Mesothelial cell of epicardium (in vitro differentiated cells): ENCODE measurements around the gene SPEF1. TPM values are rescaled to one million over a fixed set of nuclear protein-coding genes. Genes with fewer than 3 reads are reported as not detected.

Source experiments
- DNase-seq, 2 experiments: peaks; one replicate each; pipeline ENCODE4 v3.0.0; 2021; ENCODE audit warnings: low spot score in 2 of 2; ENCODE audit not compliant: unreplicated experiment in 2 of 2
- H3K27ac Mint-ChIP-seq: 2 replicates; pipeline ENCODE4 v1.8.0; 2021; ENCODE audit warnings: mixed read lengths
- H3K27me3 Mint-ChIP-seq: 2 replicates; pipeline ENCODE4 v1.8.0; 2021; ENCODE audit warnings: low read depth, mixed read lengths
- H3K36me3 Mint-ChIP-seq: 2 replicates; pipeline ENCODE4 v1.8.0; 2021; ENCODE audit warnings: mixed read lengths
- H3K4me1 Mint-ChIP-seq: 2 replicates; pipeline ENCODE4 v1.8.0; 2021; ENCODE audit warnings: mixed read lengths
- H3K4me3 Mint-ChIP-seq: 2 replicates; pipeline ENCODE4 v1.8.0; 2021; ENCODE audit warnings: mild to moderate bottlenecking, moderate library complexity, mixed read lengths
- H3K9me3 Mint-ChIP-seq: 2 replicates; pipeline ENCODE4 v1.8.0; 2021; ENCODE audit warnings: mixed read lengths
- total RNA-seq: library from RNA; stranded (reverse); gene quantifications from 3 replicates; pipeline ENCODE4 v1.2.1, GENCODE V29; 2021
- TF ChIP-seq, protein P1 (sequence below): fragments of 200-600 bp; sonication (generic); IDR thresholded peaks from one replicate; pipeline ENCODE4 v1.5.0; 2021; ENCODE audit warnings: antibody characterized with exemption; ENCODE audit not compliant: unreplicated experiment

The SPEF1 gene
- total RNA-seq, 1 donor from 2014 or later: 0.40 TPM

DNA sequence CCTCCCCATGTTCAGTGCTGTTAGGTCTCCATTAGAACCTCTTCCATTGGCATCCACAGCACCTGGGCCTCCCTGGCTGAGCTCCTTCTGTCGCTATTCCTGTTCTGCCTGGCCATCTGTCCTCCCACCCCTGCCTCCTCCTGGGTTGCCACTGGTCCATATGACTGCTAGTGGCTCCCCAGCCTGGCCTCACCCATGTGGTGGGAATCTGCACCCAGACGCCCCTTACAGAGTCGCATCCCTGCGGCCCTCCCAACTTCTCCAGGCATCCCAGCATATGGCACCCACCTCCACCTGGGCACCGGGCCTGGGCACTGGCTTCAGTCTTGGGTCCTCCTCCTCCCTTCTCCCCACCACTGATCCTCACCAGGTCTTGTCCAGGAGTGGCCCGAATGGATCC, 22.6 kb upstream of the SPEF1 start:
- Mint-ChIP-seq H3K9me3 (no peaks in the 10 kb centered on the region), H3K27ac (no peak overlapping the region), H3K27me3 (no peaks in the 10 kb centered on the region), H3K4me1 (peaks cover 34% of the 10 kb centered on the region), H3K4me3 (no peak overlapping the region), H3K36me3 (peaks cover 20% of the 10 kb centered on the region)
- TF ChIP-seq, protein P1, sequence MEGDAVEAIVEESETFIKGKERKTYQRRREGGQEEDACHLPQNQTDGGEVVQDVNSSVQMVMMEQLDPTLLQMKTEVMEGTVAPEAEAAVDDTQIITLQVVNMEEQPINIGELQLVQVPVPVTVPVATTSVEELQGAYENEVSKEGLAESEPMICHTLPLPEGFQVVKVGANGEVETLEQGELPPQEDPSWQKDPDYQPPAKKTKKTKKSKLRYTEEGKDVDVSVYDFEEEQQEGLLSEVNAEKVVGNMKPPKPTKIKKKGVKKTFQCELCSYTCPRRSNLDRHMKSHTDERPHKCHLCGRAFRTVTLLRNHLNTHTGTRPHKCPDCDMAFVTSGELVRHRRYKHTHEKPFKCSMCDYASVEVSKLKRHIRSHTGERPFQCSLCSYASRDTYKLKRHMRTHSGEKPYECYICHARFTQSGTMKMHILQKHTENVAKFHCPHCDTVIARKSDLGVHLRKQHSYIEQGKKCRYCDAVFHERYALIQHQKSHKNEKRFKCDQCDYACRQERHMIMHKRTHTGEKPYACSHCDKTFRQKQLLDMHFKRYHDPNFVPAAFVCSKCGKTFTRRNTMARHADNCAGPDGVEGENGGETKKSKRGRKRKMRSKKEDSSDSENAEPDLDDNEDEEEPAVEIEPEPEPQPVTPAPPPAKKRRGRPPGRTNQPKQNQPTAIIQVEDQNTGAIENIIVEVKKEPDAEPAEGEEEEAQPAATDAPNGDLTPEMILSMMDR: no peak
- DNase-seq: no peak

DNA sequence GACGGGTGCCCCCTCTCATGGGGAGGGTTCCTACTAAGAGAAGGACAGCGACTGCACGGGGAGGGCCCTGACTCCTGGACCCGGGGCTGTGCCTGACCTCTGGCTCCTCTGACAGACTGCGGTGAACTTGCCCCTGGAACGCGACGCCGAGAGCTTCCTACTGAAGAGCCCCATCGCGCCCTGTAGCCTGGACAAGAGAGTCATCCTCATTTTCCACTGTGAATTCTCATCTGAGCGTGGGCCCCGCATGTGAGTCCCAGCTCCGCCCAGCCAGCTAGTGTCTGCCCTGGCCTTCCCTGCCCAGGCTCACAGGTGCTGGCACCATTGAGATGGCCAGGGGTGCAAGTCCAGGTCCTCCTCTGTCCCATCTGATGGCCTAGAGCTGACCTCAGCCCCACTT, 22.0 kb upstream of the SPEF1 start:
- no peak for DNase-seq
- H3K4me3 Mint-ChIP-seq: no peak overlapping the region
- H3K4me1 Mint-ChIP-seq: peaks cover 38% of the 10 kb centered on the region
- H3K27me3 Mint-ChIP-seq: no peaks in the 10 kb centered on the region
- no peaks in the 10 kb centered on the region for H3K9me3 Mint-ChIP-seq
- TF ChIP-seq, protein P1: no peak
- no peak overlapping the region for H3K27ac Mint-ChIP-seq
- peaks cover 20% of the 10 kb centered on the region for H3K36me3 Mint-ChIP-seq

DNA sequence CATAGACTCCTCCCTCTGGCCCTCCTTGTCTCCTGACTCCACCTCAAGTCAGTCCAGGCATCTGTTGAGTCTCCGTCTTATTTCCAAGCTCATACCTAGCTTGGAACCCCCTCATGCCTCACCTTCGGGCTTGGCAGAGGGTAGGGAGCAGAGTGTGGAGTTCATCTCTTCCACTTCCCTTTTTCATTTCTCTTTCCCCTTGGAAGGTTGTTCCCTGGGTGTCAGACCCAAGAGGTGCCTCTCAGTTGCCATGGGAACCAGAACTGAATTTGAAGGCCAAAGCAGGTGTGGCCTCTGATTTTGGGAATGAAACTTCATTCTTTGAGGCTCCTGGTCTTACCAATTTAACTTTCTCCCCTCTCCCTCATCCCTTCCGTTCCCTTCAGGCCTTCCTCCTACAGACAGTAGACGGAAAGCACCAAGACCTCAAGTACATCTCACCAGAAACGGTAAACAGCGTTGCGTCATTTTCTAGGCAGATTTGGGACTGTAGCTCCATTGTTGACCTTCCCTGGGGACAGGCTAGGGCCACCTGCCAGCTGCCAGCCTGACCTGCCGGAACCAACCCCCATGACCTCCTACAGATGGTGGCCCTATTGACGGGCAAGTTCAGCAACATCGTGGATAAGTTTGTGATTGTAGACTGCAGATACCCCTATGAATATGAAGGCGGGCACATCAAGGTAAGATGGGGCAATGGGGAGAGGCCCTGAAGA, 21.4 kb upstream of the SPEF1 start:
- TF ChIP-seq, protein P1: no peak
- Mint-ChIP-seq H3K4me1 (peaks cover 36% of the 10 kb centered on the region), H3K4me3 (no peak overlapping the region), H3K27ac (no peak overlapping the region), H3K27me3 (no peaks in the 10 kb centered on the region), H3K36me3 (peaks cover 20% of the 10 kb centered on the region), H3K9me3 (no peaks in the 10 kb centered on the region)
- no peak for DNase-seq

DNA sequence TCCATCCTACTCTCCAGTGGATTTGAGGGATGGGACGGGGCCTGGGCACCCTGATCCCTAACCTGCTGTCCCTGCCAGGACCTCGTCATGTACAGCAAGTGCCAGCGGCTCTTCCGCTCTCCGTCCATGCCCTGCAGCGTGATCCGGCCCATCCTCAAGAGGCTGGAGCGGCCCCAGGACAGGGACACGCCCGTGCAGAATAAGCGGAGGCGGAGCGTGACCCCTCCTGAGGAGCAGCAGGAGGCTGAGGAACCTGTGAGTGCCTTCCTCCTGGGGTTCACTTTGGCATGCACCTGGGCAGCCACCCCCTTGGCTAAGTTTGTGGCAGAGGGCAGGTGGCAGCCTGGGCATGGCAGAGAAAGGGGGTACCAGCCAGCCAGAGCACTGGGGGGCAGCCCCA, 20.6 kb upstream of the SPEF1 start:
- no peaks in the 10 kb centered on the region for H3K9me3 Mint-ChIP-seq
- no peaks in the 10 kb centered on the region for H3K27me3 Mint-ChIP-seq
- TF ChIP-seq, protein P1: no peak
- no peak overlapping the region for H3K27ac Mint-ChIP-seq
- peaks cover 20% of the 10 kb centered on the region for H3K36me3 Mint-ChIP-seq
- H3K4me3 Mint-ChIP-seq: no peak overlapping the region
- no peak for DNase-seq
- peaks cover 36% of the 10 kb centered on the region for H3K4me1 Mint-ChIP-seq

DNA sequence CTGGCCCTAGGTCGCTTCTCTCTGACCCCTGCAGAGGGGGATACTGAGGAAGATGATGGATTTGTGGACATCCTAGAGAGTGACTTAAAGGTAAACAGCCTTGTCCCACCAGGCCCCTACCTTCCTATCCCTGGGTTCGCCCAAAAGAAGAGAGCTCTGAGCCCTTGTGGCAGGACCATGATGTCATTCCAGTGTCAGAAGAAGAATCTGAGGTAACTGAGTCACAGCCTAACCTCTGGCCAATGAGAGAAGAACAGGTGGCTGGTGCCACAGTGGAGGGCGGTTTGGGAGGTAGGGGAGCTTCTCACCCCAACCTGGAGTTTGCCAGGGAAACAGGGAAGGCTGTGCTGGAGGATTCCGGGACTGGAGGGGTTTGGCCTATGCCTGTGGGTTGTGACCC, 20.1 kb upstream of the SPEF1 start:
- Mint-ChIP-seq H3K36me3 (peaks cover 20% of the 10 kb centered on the region), H3K4me3 (no peak overlapping the region), H3K9me3 (no peaks in the 10 kb centered on the region), H3K27me3 (no peaks in the 10 kb centered on the region), H3K4me1 (peaks cover 35% of the 10 kb centered on the region), H3K27ac (no peak overlapping the region)
- no peak for DNase-seq
- TF ChIP-seq, protein P1: no peak
